Posterior vena cava (tissue), 2 donors: ENCODE results near the gene PIK3CB. TPM values are rescaled to one million over a fixed set of nuclear protein-coding genes. Genes with fewer than 3 reads are reported as not detected.

Source experiments
- total RNA-seq, 2 donors: library from RNA; stranded (reverse); fragmentation: NEBNext Ultra II Directional; extraction: Animal tissue kit (Norgen Biotek cat#: 25700); gene quantifications; one replicate each; pipeline ENCODE4 v1.2.1, GENCODE V29; 2021
- donor health status: DM: yes; HTN: yes; CAD: no.
- donor health status: DM: yes; HTN: yes; CAD: no.

Gene PIK3CB
- total RNA-seq, 2 donors from 2014 or later = 15.4 to 21.1 TPM

Other genes starting within 250 kb of the PIK3CB start
- 10 to 100 TPM; 37.0 to 52.8 TPM for gene CEP70, start 240.7 kb downstream of the PIK3CB start, total RNA-seq
- 10 to 100 TPM in 1 of 2 donors, 1 to 10 TPM in 1; 8.0 to 11.9 TPM for gene FAIM, start 226.2 kb downstream of the PIK3CB start, total RNA-seq
- not detected for gene FOXL2, start 112.2 kb upstream of the PIK3CB start, total RNA-seq
- not detected for gene FOXL2NB, start 112.3 kb upstream of the PIK3CB start, total RNA-seq
- gene PRR23A, start 171.3 kb upstream of the PIK3CB start, total RNA-seq = not detected
- not detected for gene PRR23B, start 186.0 kb upstream of the PIK3CB start, total RNA-seq
- gene PRR23C, start 210.0 kb upstream of the PIK3CB start, total RNA-seq = not detected